Right forelimb (tissue), 1 donor: Measurements from ENCODE around the gene SLAMF7.
"Not testable (repeated sequence)": the region's sequence is repeated elsewhere in the genome, so short reads cannot be mapped to it uniquely, and the experiment has no call there.

Experiments used
- DNase-seq: peaks from one replicate; pipeline ENCODE4 v3.0.0-alpha.2; 2018

The SLAMF7 gene

GRCh38 chr1:160778976-160779375, 39.9 kb downstream of the SLAMF7 start:
- DNase-seq = no peak

- DNase-seq = no peak
Measured at GRCh38 chr1:160779626-160780397, 40.8 kb downstream of the SLAMF7 start.

GRCh38 chr1:160780398-160780755, 41.3 kb downstream of the SLAMF7 start:
- DNase-seq = no peak

GRCh38 chr1:160781186-160781766, 42.2 kb downstream of the SLAMF7 start:
- DNase-seq = no peak

GRCh38 chr1:160781914-160782689, 43.1 kb downstream of the SLAMF7 start:
- no peak for DNase-seq

- not testable (repeated sequence) for DNase-seq
Measured at GRCh38 chr1:160782988-160783765, 44.1 kb downstream of the SLAMF7 start.

- no peak for DNase-seq
Measured at GRCh38 chr1:160789051-160789701, 50.1 kb downstream of the SLAMF7 start.

GRCh38 chr1:160789702-160790611, 50.9 kb downstream of the SLAMF7 start:
- no peak for DNase-seq

- no peak for DNase-seq
Measured at GRCh38 chr1:160794376-160794775, 55.3 kb downstream of the SLAMF7 start.

- DNase-seq = no peak
Measured at GRCh38 chr1:160795951-160796383, 56.9 kb downstream of the SLAMF7 start, which contains the start of gene LY9. TSS of gene LY9 (plus strand) at chr1:160796174. CDS start at chr1:160796188, 14 bp downstream.

- no peak for DNase-seq
Measured at GRCh38 chr1:160797271-160797709, 58.2 kb downstream of the SLAMF7 start.

- no peak for DNase-seq
Measured at GRCh38 chr1:160797861-160798273, 58.8 kb downstream of the SLAMF7 start.

GRCh38 chr1:160798439-160798838, 59.4 kb downstream of the SLAMF7 start:
- DNase-seq = no peak

- no peak for DNase-seq
Measured at GRCh38 chr1:160799641-160800040, 60.6 kb downstream of the SLAMF7 start.

- DNase-seq = no peak
Measured at GRCh38 chr1:160800142-160800541, 61.1 kb downstream of the SLAMF7 start.

GRCh38 chr1:160800645-160801408, 61.8 kb downstream of the SLAMF7 start:
- no peak for DNase-seq

GRCh38 chr1:160801836-160802580, 63.0 kb downstream of the SLAMF7 start:
- DNase-seq = no peak
